ENCODE results near the gene PRDX6. TPM values are rescaled to one million over a fixed set of nuclear protein-coding genes. Genes with fewer than 3 reads are reported as not detected.
A peak's percentile ranks its signal among the peaks of the same experiment; 100 is the strongest.
"Not testable (repeated sequence)": the region's sequence is repeated elsewhere in the genome, so short reads cannot be mapped to it uniquely, and the experiment has no call there.

PRDX6 gene
- total and polyA plus RNA-seq, 5 donors from 2014 or later = 75.6 to 166 (median 138) TPM

- no peak for DNase-seq
- Histone ChIP-seq H3K4me3 (ENCODE audit: low read depth, low read length) (no peak overlapping the region), H3K36me3 (ENCODE audit: control insufficient read depth, insufficient read depth, low read length) (peaks cover 9% of the 10 kb centered on the region), H3K4me1 (ENCODE audit: control insufficient read depth, insufficient read depth, low read length, poor library complexity, severe bottlenecking) (no peaks in the 10 kb centered on the region), H3K27me3 (ENCODE audit: control insufficient read depth, insufficient read depth, low read length) (no peaks in the 10 kb centered on the region), H3K9me3 (ENCODE audit: control insufficient read depth in 2 of 2, low read length in 2 of 2) (peaks cover 0 to 4% of the 10 kb centered on the region in 2 experiments), H3K27ac (ENCODE audit: insufficient read depth, low read length, poor library complexity, severe bottlenecking) (no peak overlapping the region)
- H3K27ac Mint-ChIP-seq = no peak overlapping the region
- peaks cover 0 to 9% (median 1%) of the 10 kb centered on the region in 7 donors for H3K9me3 Mint-ChIP-seq
- ATAC-seq (ENCODE audit: low read depth in 2 of 2) = no peak
- no peaks in the 10 kb centered on the region for H3K27me3 Mint-ChIP-seq
- H3K36me3 Mint-ChIP-seq = peaks cover 57% of the 10 kb centered on the region
- no peak overlapping the region for H3K4me3 Mint-ChIP-seq
- H3K4me1 Mint-ChIP-seq = peaks cover 5 to 32% (median 23%) of the 10 kb centered on the region in 4 donors
Measured at GRCh38 chr1:173451981-173452380, 25.2 kb upstream of the PRDX6 start.

- Histone ChIP-seq H3K36me3 (ENCODE audit: control insufficient read depth, insufficient read depth, low read length) (peaks cover 10% of the 10 kb centered on the region), H3K9me3 (ENCODE audit: control insufficient read depth in 2 of 2, low read length in 2 of 2) (no peaks in the 10 kb centered on the region), H3K4me3 (ENCODE audit: low read depth, low read length) (no peak overlapping the region), H3K27ac (ENCODE audit: insufficient read depth, low read length, poor library complexity, severe bottlenecking) (no peak overlapping the region), H3K27me3 (ENCODE audit: control insufficient read depth, insufficient read depth, low read length) (no peaks in the 10 kb centered on the region), H3K4me1 (ENCODE audit: control insufficient read depth, insufficient read depth, low read length, poor library complexity, severe bottlenecking) (no peaks in the 10 kb centered on the region)
- no peaks in the 10 kb centered on the region for H3K27me3 Mint-ChIP-seq
- H3K9me3 Mint-ChIP-seq = peaks cover 0 to 1% (median 0%) of the 10 kb centered on the region in 7 donors
- H3K4me1 Mint-ChIP-seq = peaks cover 5 to 29% (median 25%) of the 10 kb centered on the region in 4 donors
- H3K4me3 Mint-ChIP-seq = no peak overlapping the region
- DNase-seq (no peak), ATAC-seq (ENCODE audit: low read depth in 2 of 2) (no peak)
- H3K36me3 Mint-ChIP-seq = peaks cover 51% of the 10 kb centered on the region
- no peak overlapping the region for H3K27ac Mint-ChIP-seq
Measured at GRCh38 chr1:173453982-173454381, 23.2 kb upstream of the PRDX6 start.

GRCh38 chr1:173454966-173455524, 22.1 kb upstream of the PRDX6 start:
- no peaks in the 10 kb centered on the region for H3K27me3 Mint-ChIP-seq
- Histone ChIP-seq H3K36me3 (ENCODE audit: control insufficient read depth, insufficient read depth, low read length) (peaks cover 18% of the 10 kb centered on the region), H3K4me3 (ENCODE audit: low read depth, low read length) (no peak overlapping the region), H3K4me1 (ENCODE audit: control insufficient read depth, insufficient read depth, low read length, poor library complexity, severe bottlenecking) (no peaks in the 10 kb centered on the region), H3K9me3 (ENCODE audit: control insufficient read depth in 2 of 2, low read length in 2 of 2) (no peaks in the 10 kb centered on the region), H3K27me3 (ENCODE audit: control insufficient read depth, insufficient read depth, low read length) (no peaks in the 10 kb centered on the region), H3K27ac (ENCODE audit: insufficient read depth, low read length, poor library complexity, severe bottlenecking) (no peak overlapping the region)
- peak overlapping the region in 2 of 3 donors; percentile 22 to 83 for H3K27ac Mint-ChIP-seq
- no peak overlapping the region for H3K4me3 Mint-ChIP-seq
- peaks cover 5 to 29% (median 28%) of the 10 kb centered on the region in 4 donors for H3K4me1 Mint-ChIP-seq
- peaks cover 0 to 3% (median 0%) of the 10 kb centered on the region in 7 donors for H3K9me3 Mint-ChIP-seq
- peak in 1 of 3 donors; percentile 16 for DNase-seq
- H3K36me3 Mint-ChIP-seq = peaks cover 52% of the 10 kb centered on the region
- ATAC-seq (ENCODE audit: low read depth in 2 of 2) = no peak

GRCh38 chr1:173459885-173460284, 17.2 kb upstream of the PRDX6 start:
- Mint-ChIP-seq H3K4me1 (peaks cover 11 to 43% (median 28%) of the 10 kb centered on the region in 4 donors), H3K4me3 (no peak overlapping the region), H3K27me3 (no peaks in the 10 kb centered on the region), H3K9me3 (peaks cover 0 to 11% (median 4%) of the 10 kb centered on the region in 7 donors), H3K27ac (no peak overlapping the region), H3K36me3 (peaks cover 65% of the 10 kb centered on the region)
- DNase-seq = no peak
- no peaks in the 10 kb centered on the region for H3K27me3 ChIP-seq (ENCODE audit: control insufficient read depth, insufficient read depth, low read length)
- no peaks in the 10 kb centered on the region for H3K9me3 ChIP-seq (ENCODE audit: control insufficient read depth in 2 of 2, low read length in 2 of 2)
- peaks cover 32% of the 10 kb centered on the region for H3K36me3 ChIP-seq (ENCODE audit: control insufficient read depth, insufficient read depth, low read length)
- no peak overlapping the region for H3K4me3 ChIP-seq (ENCODE audit: low read depth, low read length)
- ATAC-seq (ENCODE audit: low read depth in 2 of 2) = no peak
- no peaks in the 10 kb centered on the region for H3K4me1 ChIP-seq (ENCODE audit: control insufficient read depth, insufficient read depth, low read length, poor library complexity, severe bottlenecking)
- H3K27ac ChIP-seq (ENCODE audit: insufficient read depth, low read length, poor library complexity, severe bottlenecking) = no peak overlapping the region

GRCh38 chr1:173462666-173463065, 14.5 kb upstream of the PRDX6 start:
- H3K27me3 ChIP-seq (ENCODE audit: control insufficient read depth, insufficient read depth, low read length) = not testable (repeated sequence)

GRCh38 chr1:173464185-173464584, 12.9 kb upstream of the PRDX6 start:
- not testable (repeated sequence) for H3K27ac Mint-ChIP-seq; H3K4me1 ChIP-seq (ENCODE audit: control insufficient read depth, insufficient read depth, low read length, poor library complexity, severe bottlenecking); H3K27me3 ChIP-seq (ENCODE audit: control insufficient read depth, insufficient read depth, low read length); H3K4me3 ChIP-seq (ENCODE audit: low read depth, low read length); H3K9me3 ChIP-seq (ENCODE audit: control insufficient read depth in 2 of 2, low read length in 2 of 2); ATAC-seq (ENCODE audit: low read depth in 2 of 2); H3K27me3 Mint-ChIP-seq; H3K4me3 Mint-ChIP-seq; H3K27ac ChIP-seq (ENCODE audit: insufficient read depth, low read length, poor library complexity, severe bottlenecking); DNase-seq
- Mint-ChIP-seq H3K9me3 (peaks cover 0 to 20% (median 10%) of the 10 kb centered on the region in 7 donors), H3K36me3 (peaks cover 58% of the 10 kb centered on the region), H3K4me1 (peaks cover 10 to 50% (median 23%) of the 10 kb centered on the region in 4 donors)
- H3K36me3 ChIP-seq (ENCODE audit: control insufficient read depth, insufficient read depth, low read length) = peaks cover 28% of the 10 kb centered on the region

More at GRCh38 chr1:173462666-173463065, 14.5 kb upstream of the PRDX6 start:
- not testable (repeated sequence) for H3K27ac ChIP-seq (ENCODE audit: insufficient read depth, low read length, poor library complexity, severe bottlenecking); H3K4me1 ChIP-seq (ENCODE audit: control insufficient read depth, insufficient read depth, low read length, poor library complexity, severe bottlenecking); ATAC-seq (ENCODE audit: low read depth in 2 of 2); H3K9me3 ChIP-seq (ENCODE audit: control insufficient read depth in 2 of 2, low read length in 2 of 2); H3K27ac Mint-ChIP-seq; H3K4me3 Mint-ChIP-seq; H3K4me3 ChIP-seq (ENCODE audit: low read depth, low read length); DNase-seq; H3K27me3 Mint-ChIP-seq
- H3K9me3 Mint-ChIP-seq = peaks cover 0 to 20% (median 5%) of the 10 kb centered on the region in 7 donors
- peaks cover 14 to 45% (median 23%) of the 10 kb centered on the region in 4 donors for H3K4me1 Mint-ChIP-seq
- peaks cover 28% of the 10 kb centered on the region for H3K36me3 ChIP-seq (ENCODE audit: control insufficient read depth, insufficient read depth, low read length)
- peaks cover 55% of the 10 kb centered on the region for H3K36me3 Mint-ChIP-seq

- Histone ChIP-seq H3K4me1 (ENCODE audit: control insufficient read depth, insufficient read depth, low read length, poor library complexity, severe bottlenecking) (no peaks in the 10 kb centered on the region), H3K9me3 (ENCODE audit: control insufficient read depth in 2 of 2, low read length in 2 of 2) (peaks cover 7 to 11% of the 10 kb centered on the region in 2 experiments), H3K27me3 (ENCODE audit: control insufficient read depth, insufficient read depth, low read length) (no peaks in the 10 kb centered on the region), H3K27ac (ENCODE audit: insufficient read depth, low read length, poor library complexity, severe bottlenecking) (no peak overlapping the region), H3K36me3 (ENCODE audit: control insufficient read depth, insufficient read depth, low read length) (peaks cover 9% of the 10 kb centered on the region), H3K4me3 (ENCODE audit: low read depth, low read length) (no peak overlapping the region)
- peaks cover 10 to 44% (median 23%) of the 10 kb centered on the region in 4 donors for H3K4me1 Mint-ChIP-seq
- no peak overlapping the region for H3K4me3 Mint-ChIP-seq
- peaks cover 0 to 37% (median 19%) of the 10 kb centered on the region in 7 donors for H3K9me3 Mint-ChIP-seq
- H3K27me3 Mint-ChIP-seq = no peaks in the 10 kb centered on the region
- no peak for ATAC-seq (ENCODE audit: low read depth in 2 of 2)
- peak overlapping the region in 1 of 3 donors; percentile 11 for H3K27ac Mint-ChIP-seq
- peaks cover 60% of the 10 kb centered on the region for H3K36me3 Mint-ChIP-seq
- no peak for DNase-seq
Measured at GRCh38 chr1:173467426-173467825, 9.7 kb upstream of the PRDX6 start.

- H3K4me1 Mint-ChIP-seq = peaks cover 19 to 41% (median 29%) of the 10 kb centered on the region in 4 donors
- H3K27ac Mint-ChIP-seq = no peak overlapping the region
- H3K36me3 Mint-ChIP-seq = peaks cover 59% of the 10 kb centered on the region
- Histone ChIP-seq H3K4me3 (ENCODE audit: low read depth, low read length) (no peak overlapping the region), H3K27me3 (ENCODE audit: control insufficient read depth, insufficient read depth, low read length) (no peaks in the 10 kb centered on the region), H3K27ac (ENCODE audit: insufficient read depth, low read length, poor library complexity, severe bottlenecking) (no peak overlapping the region), H3K9me3 (ENCODE audit: control insufficient read depth in 2 of 2, low read length in 2 of 2) (peaks cover 7 to 11% of the 10 kb centered on the region in 2 experiments), H3K4me1 (ENCODE audit: control insufficient read depth, insufficient read depth, low read length, poor library complexity, severe bottlenecking) (peaks cover 11% of the 10 kb centered on the region), H3K36me3 (ENCODE audit: control insufficient read depth, insufficient read depth, low read length) (peaks cover 12% of the 10 kb centered on the region)
- H3K27me3 Mint-ChIP-seq = no peaks in the 10 kb centered on the region
- DNase-seq = no peak
- H3K4me3 Mint-ChIP-seq = peak overlapping the region in 1 of 4 donors; percentile 8
- H3K9me3 Mint-ChIP-seq = peaks cover 0 to 29% (median 12%) of the 10 kb centered on the region in 7 donors
- no peak for ATAC-seq (ENCODE audit: low read depth in 2 of 2)
Measured at GRCh38 chr1:173469656-173470055, 7.5 kb upstream of the PRDX6 start.
